Stimulated activated CD8-positive, alpha-beta memory T cell treated with anti-CD3 and anti-CD28 coated beads, Interleukin-15, amount 100 ng/mL, for 1 hour (primary cell): ENCODE results near the gene FHIT.

Experiments
- DNase-seq: peaks from one replicate; pipeline ENCODE4 v3.0.0-alpha.2; 2020; ENCODE audit warnings: low read depth

The FHIT gene

DNA sequence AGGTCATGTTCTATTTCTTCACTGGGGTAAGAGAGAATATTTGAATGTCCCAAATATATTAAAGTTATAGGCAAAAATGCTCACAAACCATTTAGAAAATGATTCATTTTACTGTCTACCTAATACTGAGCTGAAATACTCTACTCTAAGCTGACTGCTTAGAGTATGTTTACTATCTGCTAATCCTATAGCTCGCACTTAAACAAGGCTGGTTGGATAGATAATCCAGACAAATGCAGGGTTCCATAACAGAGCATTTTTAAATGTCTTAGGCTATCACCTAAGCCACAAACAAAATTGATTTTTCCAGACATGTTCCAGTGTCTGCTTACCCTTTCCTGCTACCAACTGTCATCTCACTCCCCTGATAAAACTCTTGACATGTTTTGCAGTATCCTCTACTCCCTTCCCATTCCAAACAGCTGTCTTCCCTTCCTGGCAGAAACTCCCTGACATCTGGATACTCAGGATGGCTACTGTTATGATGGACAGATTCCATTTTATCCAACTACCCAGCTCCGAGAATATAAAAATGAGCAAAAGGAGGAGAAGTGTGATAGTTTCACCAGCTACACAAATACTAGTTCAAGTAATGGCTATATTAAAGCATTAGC is 1034.7 kb downstream of the FHIT start:
- DNase-seq, result no peak

- no peak for DNase-seq
Measured at GRCh38 chr3:60215946-60216345, 1035.3 kb downstream of the FHIT start.

DNA sequence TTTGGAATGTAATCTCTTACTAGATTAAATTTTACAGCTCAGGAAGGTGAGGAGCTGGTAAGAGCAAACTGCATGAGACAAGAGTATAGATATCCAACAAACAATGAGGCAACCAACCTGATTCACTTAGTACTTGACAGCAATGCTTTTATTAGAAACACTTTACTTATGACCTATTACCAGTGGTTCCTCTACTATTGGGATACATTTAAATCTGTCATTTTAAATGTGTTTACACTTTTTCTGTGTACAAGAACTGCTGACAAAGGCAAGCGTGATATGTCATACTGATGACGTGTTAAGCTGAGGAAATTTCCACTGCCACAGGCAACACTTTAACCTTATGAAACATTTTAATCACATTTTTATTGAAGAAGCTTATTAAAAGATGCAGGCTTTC is 1043.3 kb downstream of the FHIT start:
- no peak for DNase-seq

GRCh38 chr3:60206206-60206605 is 1045.0 kb downstream of the FHIT start:
- no peak for DNase-seq

- no peak for DNase-seq
Measured at GRCh38 chr3:60202052-60202726, 1049.1 kb downstream of the FHIT start.

DNA sequence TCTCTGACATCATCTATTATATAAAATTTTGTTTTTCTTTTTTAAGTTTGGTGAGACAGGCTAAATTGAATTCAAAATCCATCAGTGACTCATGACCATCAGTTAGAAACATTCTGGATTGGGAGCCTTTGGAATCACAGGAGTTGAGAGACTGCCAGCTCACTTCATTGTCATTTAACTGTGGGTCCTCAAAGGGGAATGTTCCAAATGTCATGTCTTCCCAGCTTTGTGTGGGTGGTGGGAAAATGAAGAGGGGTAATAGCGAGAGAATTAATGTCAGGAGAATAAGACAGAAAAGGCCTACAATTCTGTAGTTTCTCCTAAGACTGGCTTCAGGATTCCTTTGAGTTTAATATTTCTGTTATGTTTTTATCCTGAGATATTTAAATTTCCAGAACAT is 1051.9 kb downstream of the FHIT start:
- no peak for DNase-seq

- DNase-seq, result no peak
Measured at GRCh38 chr3:60198179-60198720, 1053.0 kb downstream of the FHIT start.

DNA sequence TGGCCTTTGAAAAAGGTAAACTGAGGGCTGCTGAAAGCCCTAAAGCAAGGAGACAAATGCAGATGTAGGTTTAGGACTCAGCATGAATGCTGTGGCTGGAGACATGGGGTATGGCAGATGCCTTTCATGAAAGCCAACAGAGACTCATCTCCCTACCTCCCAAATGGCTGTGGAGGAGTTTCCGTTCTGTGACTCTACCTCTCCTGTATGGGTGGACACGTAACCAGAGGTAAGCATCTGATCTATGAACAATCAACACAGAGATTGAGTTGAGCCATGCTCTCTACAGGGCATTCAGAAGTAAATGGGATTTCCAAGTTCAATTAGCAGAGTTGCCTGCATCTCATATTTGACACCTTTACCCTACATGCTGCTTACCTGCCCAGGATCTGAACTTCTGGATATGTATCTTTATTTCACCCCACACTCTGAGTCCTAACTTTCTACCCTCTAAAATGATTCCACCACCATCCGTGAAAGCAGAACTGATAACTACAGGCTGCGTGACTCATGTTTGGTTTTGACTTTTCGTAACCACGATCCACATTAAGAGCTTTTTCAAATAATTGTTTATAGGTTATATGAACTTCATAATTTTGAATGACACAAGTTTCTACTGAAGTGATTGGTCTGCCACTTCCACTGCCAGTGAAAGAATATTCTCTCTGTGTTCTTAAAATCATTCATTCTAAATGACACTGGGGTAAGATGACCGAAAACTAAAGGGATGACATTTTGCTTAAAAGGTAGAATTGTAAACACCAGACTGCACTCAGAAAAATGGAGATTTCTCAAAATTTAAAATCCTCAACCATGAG is 1058.7 kb downstream of the FHIT start:
- no peak for DNase-seq

DNA sequence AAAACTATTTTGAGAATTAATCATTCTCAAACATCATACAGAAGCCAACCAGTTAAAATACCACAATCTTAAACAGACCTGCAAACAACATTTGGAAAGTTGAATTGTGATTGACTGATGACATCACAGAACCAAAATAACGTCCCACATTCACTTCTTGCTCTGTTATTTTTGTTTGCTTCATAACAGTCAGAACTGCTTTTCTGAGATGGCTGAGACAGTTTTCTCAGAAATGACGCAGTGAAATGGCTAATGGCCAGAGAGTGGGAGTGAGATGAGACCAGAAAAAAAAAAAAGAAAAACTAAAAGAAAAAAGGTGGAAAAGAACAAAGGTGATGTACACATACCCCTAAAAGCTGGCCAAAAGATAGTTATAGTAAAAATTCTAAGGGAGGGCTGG is 1061.2 kb downstream of the FHIT start:
- DNase-seq, result no peak

GRCh38 chr3:60189304-60189703 is 1061.9 kb downstream of the FHIT start:
- no peak for DNase-seq

GRCh38 chr3:60188803-60189202 is 1062.4 kb downstream of the FHIT start:
- no peak for DNase-seq

DNA sequence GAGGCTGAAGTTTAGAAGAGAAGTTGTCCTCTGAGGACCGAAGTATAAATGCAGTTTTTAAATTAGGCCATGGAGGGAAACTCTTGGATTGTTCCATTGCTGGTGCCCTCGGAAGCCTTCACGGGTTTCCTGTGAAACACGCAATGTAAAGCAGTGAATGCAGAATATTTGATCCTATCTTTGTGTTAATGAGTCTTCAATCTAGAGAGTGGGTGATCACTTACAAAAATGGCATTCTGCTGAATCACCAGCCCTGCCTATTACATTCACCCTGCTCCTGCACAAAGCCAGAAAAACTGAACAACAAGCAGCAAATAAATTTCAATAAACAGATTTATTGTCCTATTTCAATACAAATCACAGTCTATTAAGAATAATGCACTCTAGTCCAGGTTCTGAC is 1063.9 kb downstream of the FHIT start:
- DNase-seq, result no peak

DNA sequence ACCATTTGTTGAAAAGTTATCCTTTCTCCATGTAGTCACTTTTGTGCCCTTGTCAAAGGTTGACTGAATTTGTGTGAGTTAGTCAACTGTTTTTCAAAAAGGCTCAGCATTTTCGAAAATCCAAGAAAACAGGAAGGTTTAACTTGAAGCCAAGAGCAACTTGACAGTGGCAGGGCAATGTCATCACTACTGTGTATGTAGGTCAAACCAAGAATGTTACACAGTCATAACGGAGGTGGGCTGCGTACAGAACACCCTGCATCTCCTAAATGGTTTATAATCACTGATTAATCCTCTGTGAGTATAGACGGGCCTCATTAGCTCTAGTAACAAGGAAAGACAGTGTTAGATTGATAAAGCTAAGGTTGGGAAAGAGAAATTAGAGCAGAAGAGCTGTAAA is 1064.9 kb downstream of the FHIT start:
- DNase-seq, result no peak

GRCh38 chr3:60185161-60185560 is 1066.1 kb downstream of the FHIT start:
- DNase-seq, result no peak

- no peak for DNase-seq
Measured at GRCh38 chr3:60182697-60183096, 1068.6 kb downstream of the FHIT start.

GRCh38 chr3:60178931-60179653 is 1072.2 kb downstream of the FHIT start:
- no peak for DNase-seq

- DNase-seq, result no peak
Measured at GRCh38 chr3:60177726-60178125, 1073.5 kb downstream of the FHIT start.

- DNase-seq, result no peak
Measured at GRCh38 chr3:60176614-60177013, 1074.6 kb downstream of the FHIT start.

DNA sequence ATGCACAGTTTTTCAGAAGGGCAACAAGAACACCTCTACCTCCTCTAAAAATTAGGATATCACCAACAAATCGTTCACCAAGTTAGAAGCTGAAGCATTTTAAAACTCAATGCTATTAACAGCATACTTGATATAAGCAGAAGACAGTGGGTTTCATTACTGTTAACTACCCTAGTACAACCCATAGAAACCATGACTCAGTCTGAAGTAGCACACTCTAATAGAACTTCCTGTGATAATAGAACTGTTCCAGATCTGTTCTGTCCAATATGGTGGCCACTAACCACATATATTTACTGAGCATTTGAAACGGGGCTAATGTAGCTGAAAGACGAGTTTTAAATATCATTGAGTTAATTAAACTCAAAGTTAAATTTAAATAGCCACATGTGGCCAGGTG is 1075.6 kb downstream of the FHIT start:
- DNase-seq, result no peak

DNA sequence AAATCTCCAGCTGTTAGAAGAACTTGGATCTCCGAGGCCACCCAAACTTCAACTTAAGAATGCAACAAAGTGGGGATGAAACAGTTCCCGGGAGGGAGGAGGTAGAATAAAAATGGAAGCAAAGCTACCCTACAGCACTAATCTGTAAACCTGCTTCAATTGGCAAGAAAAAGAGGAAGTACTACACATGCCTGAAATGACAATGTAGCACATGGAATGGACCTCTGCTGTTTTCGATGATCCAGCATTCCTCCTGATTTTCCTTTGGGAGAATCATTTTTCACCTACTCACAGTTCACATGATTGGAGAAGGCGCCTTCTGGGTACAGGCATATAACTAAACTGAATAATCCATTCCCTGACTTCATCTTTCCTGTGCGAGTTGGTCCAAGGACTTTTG is 1081.5 kb downstream of the FHIT start:
- no peak for DNase-seq

DNA sequence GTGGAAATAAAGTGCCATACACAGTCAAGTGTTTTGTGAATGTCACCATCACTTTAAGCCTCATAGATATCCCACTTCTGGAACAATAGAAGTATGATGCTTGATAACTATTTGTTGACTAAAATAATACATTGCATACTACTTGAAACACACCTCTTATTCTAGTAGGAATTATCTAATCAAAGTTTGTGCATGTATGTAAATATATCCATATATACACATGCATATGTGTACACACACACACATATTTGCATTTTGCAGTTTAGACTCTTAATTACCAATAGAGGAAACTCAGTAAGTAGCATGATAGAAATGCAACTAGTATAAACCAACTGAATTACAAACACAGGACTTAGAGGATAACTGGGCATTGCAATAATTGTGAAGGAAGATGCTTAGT is 1084.1 kb downstream of the FHIT start:
- no peak for DNase-seq
